Measurements from ENCODE around the gene BRD4. TPM values are rescaled to one million over a fixed set of nuclear protein-coding genes. Genes with fewer than 3 reads are reported as not detected.
A peak's percentile ranks its signal among the peaks of the same experiment; 100 is the strongest.

Gene BRD4
- total and polyA plus RNA-seq, 4 donors = 16.3 to 59.0 (median 40.2) TPM

- Histone ChIP-seq H3K36me3 (ENCODE audit: control insufficient read depth, insufficient read depth, low read length) (peaks cover 6% of the 10 kb centered on the region), H3K9me3 (ENCODE audit: control insufficient read depth, insufficient read depth, low read length) (no peaks in the 10 kb centered on the region), H3K27me3 (ENCODE audit: control insufficient read depth, insufficient read depth, low read length) (no peaks in the 10 kb centered on the region), H3K27ac (ENCODE audit: low read depth, low read length) (peak overlapping the region; percentile 85), H3K4me3 (ENCODE audit: low read depth, low read length) (peak overlapping the region; percentile 62), H3K4me1 (ENCODE audit: control insufficient read depth, insufficient read depth, low read length) (peaks cover 26% of the 10 kb centered on the region)
- 4% methylated on average over 50 of the region's 51 CpGs for WGBS (ENCODE audit: insufficient coverage)
- peak in 3 of 6 donors; percentile 62 to 83 (median 82) for DNase-seq (ENCODE audit: low read depth in 4 of 6, low spot score in 6 of 6)
Observed at GRCh38 chr19:15223649-15224361, 108.5 kb downstream of the BRD4 start.

GRCh38 chr19:15222738-15223648 is 109.3 kb downstream of the BRD4 start:
- DNase-seq (ENCODE audit: low read depth in 4 of 6, low spot score in 6 of 6) = peak; percentile 90 to 99 (median 96)
- Histone ChIP-seq H3K27ac (ENCODE audit: low read depth, low read length) (peak overlapping the region; percentile 85), H3K9me3 (ENCODE audit: control insufficient read depth, insufficient read depth, low read length) (no peaks in the 10 kb centered on the region), H3K27me3 (ENCODE audit: control insufficient read depth, insufficient read depth, low read length) (no peaks in the 10 kb centered on the region), H3K4me3 (ENCODE audit: low read depth, low read length) (peak overlapping the region; percentile 62), H3K36me3 (ENCODE audit: control insufficient read depth, insufficient read depth, low read length) (peaks cover 6% of the 10 kb centered on the region), H3K4me1 (ENCODE audit: control insufficient read depth, insufficient read depth, low read length) (peaks cover 26% of the 10 kb centered on the region)
- under 1% methylated on average over 47 of the region's 48 CpGs for WGBS (ENCODE audit: insufficient coverage)

GRCh38 chr19:15220833-15221232 is 111.5 kb downstream of the BRD4 start:
- H3K9me3 ChIP-seq (ENCODE audit: control insufficient read depth, insufficient read depth, low read length) = no peaks in the 10 kb centered on the region
- peaks cover 4% of the 10 kb centered on the region for H3K36me3 ChIP-seq (ENCODE audit: control insufficient read depth, insufficient read depth, low read length)
- H3K27ac ChIP-seq (ENCODE audit: low read depth, low read length) = no peak overlapping the region
- H3K4me3 ChIP-seq (ENCODE audit: low read depth, low read length) = no peak overlapping the region
- H3K4me1 ChIP-seq (ENCODE audit: control insufficient read depth, insufficient read depth, low read length) = peaks cover 26% of the 10 kb centered on the region
- H3K27me3 ChIP-seq (ENCODE audit: control insufficient read depth, insufficient read depth, low read length) = no peaks in the 10 kb centered on the region
- WGBS (ENCODE audit: insufficient coverage) = 61% methylated on average over 3 of the region's 6 CpGs
- DNase-seq (ENCODE audit: low read depth in 4 of 6, low spot score in 6 of 6) = no peak

GRCh38 chr19:15218501-15218900 is 113.8 kb downstream of the BRD4 start:
- no peaks in the 10 kb centered on the region for H3K27me3 ChIP-seq (ENCODE audit: control insufficient read depth, insufficient read depth, low read length)
- WGBS (ENCODE audit: insufficient coverage) = 72% methylated on average over 6 of the region's 7 CpGs
- H3K4me1 ChIP-seq (ENCODE audit: control insufficient read depth, insufficient read depth, low read length) = peaks cover 18% of the 10 kb centered on the region
- peaks cover 9% of the 10 kb centered on the region for H3K36me3 ChIP-seq (ENCODE audit: control insufficient read depth, insufficient read depth, low read length)
- no peak overlapping the region for H3K4me3 ChIP-seq (ENCODE audit: low read depth, low read length)
- no peaks in the 10 kb centered on the region for H3K9me3 ChIP-seq (ENCODE audit: control insufficient read depth, insufficient read depth, low read length)
- H3K27ac ChIP-seq (ENCODE audit: low read depth, low read length) = no peak overlapping the region
- peak in 1 of 6 donors; percentile 73 for DNase-seq (ENCODE audit: low read depth in 4 of 6, low spot score in 6 of 6)

- Histone ChIP-seq H3K36me3 (ENCODE audit: control insufficient read depth, insufficient read depth, low read length) (peaks cover 10% of the 10 kb centered on the region), H3K27ac (ENCODE audit: low read depth, low read length) (no peak overlapping the region), H3K4me3 (ENCODE audit: low read depth, low read length) (no peak overlapping the region), H3K27me3 (ENCODE audit: control insufficient read depth, insufficient read depth, low read length) (no peaks in the 10 kb centered on the region), H3K9me3 (ENCODE audit: control insufficient read depth, insufficient read depth, low read length) (no peaks in the 10 kb centered on the region), H3K4me1 (ENCODE audit: control insufficient read depth, insufficient read depth, low read length) (peaks cover 6% of the 10 kb centered on the region)
- 86% methylated on average over 1 of the region's 7 CpGs for WGBS (ENCODE audit: insufficient coverage)
- DNase-seq (ENCODE audit: low read depth in 4 of 6, low spot score in 6 of 6) = no peak
Observed at GRCh38 chr19:15216363-15216762, 116.0 kb downstream of the BRD4 start.

- Histone ChIP-seq H3K4me3 (ENCODE audit: low read depth, low read length) (no peak overlapping the region), H3K36me3 (ENCODE audit: control insufficient read depth, insufficient read depth, low read length) (peaks cover 12% of the 10 kb centered on the region), H3K27ac (ENCODE audit: low read depth, low read length) (no peak overlapping the region), H3K4me1 (ENCODE audit: control insufficient read depth, insufficient read depth, low read length) (peaks cover 6% of the 10 kb centered on the region), H3K27me3 (ENCODE audit: control insufficient read depth, insufficient read depth, low read length) (no peaks in the 10 kb centered on the region), H3K9me3 (ENCODE audit: control insufficient read depth, insufficient read depth, low read length) (no peaks in the 10 kb centered on the region)
- 52% methylated on average over 12 of the region's 15 CpGs for WGBS (ENCODE audit: insufficient coverage)
- DNase-seq (ENCODE audit: low read depth in 4 of 6, low spot score in 6 of 6) = peak in 1 of 6 donors; percentile 32
Observed at GRCh38 chr19:15213715-15214381, 118.5 kb downstream of the BRD4 start.

- no peak for DNase-seq (ENCODE audit: low read depth in 4 of 6, low spot score in 6 of 6)
- Histone ChIP-seq H3K4me3 (ENCODE audit: low read depth, low read length) (no peak overlapping the region), H3K27me3 (ENCODE audit: control insufficient read depth, insufficient read depth, low read length) (no peaks in the 10 kb centered on the region), H3K27ac (ENCODE audit: low read depth, low read length) (no peak overlapping the region), H3K9me3 (ENCODE audit: control insufficient read depth, insufficient read depth, low read length) (no peaks in the 10 kb centered on the region), H3K4me1 (ENCODE audit: control insufficient read depth, insufficient read depth, low read length) (peaks cover 6% of the 10 kb centered on the region), H3K36me3 (ENCODE audit: control insufficient read depth, insufficient read depth, low read length) (peaks cover 12% of the 10 kb centered on the region)
- WGBS (ENCODE audit: insufficient coverage) = 92% methylated on average over 6 of the region's 12 CpGs
Observed at GRCh38 chr19:15212711-15213110, 119.6 kb downstream of the BRD4 start.

- Histone ChIP-seq H3K4me3 (ENCODE audit: low read depth, low read length) (no peak overlapping the region), H3K27ac (ENCODE audit: low read depth, low read length) (no peak overlapping the region), H3K27me3 (ENCODE audit: control insufficient read depth, insufficient read depth, low read length) (no peaks in the 10 kb centered on the region), H3K9me3 (ENCODE audit: control insufficient read depth, insufficient read depth, low read length) (no peaks in the 10 kb centered on the region), H3K36me3 (ENCODE audit: control insufficient read depth, insufficient read depth, low read length) (peaks cover 8% of the 10 kb centered on the region), H3K4me1 (ENCODE audit: control insufficient read depth, insufficient read depth, low read length) (peaks cover 6% of the 10 kb centered on the region)
- DNase-seq (ENCODE audit: low read depth in 4 of 6, low spot score in 6 of 6) = no peak
- 72% methylated on average over 5 of the region's 5 CpGs for WGBS (ENCODE audit: insufficient coverage)
Observed at GRCh38 chr19:15210323-15210781, 122.0 kb downstream of the BRD4 start.

- peak overlapping the region; percentile 33 for H3K4me3 ChIP-seq (ENCODE audit: low read depth, low read length)
- H3K4me1 ChIP-seq (ENCODE audit: control insufficient read depth, insufficient read depth, low read length) = peaks cover 30% of the 10 kb centered on the region
- H3K9me3 ChIP-seq (ENCODE audit: control insufficient read depth, insufficient read depth, low read length) = no peaks in the 10 kb centered on the region
- H3K36me3 ChIP-seq (ENCODE audit: control insufficient read depth, insufficient read depth, low read length) = peaks cover 10% of the 10 kb centered on the region
- peak overlapping the region; percentile 47 for H3K27ac ChIP-seq (ENCODE audit: low read depth, low read length)
- no peak for DNase-seq (ENCODE audit: low read depth in 4 of 6, low spot score in 6 of 6)
- 91% methylated on average over 11 of the region's 18 CpGs for WGBS (ENCODE audit: insufficient coverage)
- H3K27me3 ChIP-seq (ENCODE audit: control insufficient read depth, insufficient read depth, low read length) = peaks cover 4% of the 10 kb centered on the region
Observed at GRCh38 chr19:15201374-15202023, 130.8 kb downstream of the BRD4 start.
